G401.6 (cell line): ENCODE results near the gene PPP1CA.
"Not testable (repeated sequence)": the region's sequence is repeated elsewhere in the genome, so short reads cannot be mapped to it uniquely, and the experiment has no call there.

Experiments
- FAIRE-seq: peaks from 2 replicates; lab custom pipeline; 2012; peaks lifted over from hg19 to GRCh38; lab: Jason Lieb, UNC

Gene PPP1CA

GRCh38 chr11:67402192-67402839 is 658 bp upstream of the PPP1CA start:
- not testable (repeated sequence) for FAIRE-seq

GRCh38 chr11:67400942-67401494 is 640 bp downstream of the PPP1CA start:
- no peak for FAIRE-seq

GRCh38 chr11:67400251-67400941 is 1.3 kb downstream of the PPP1CA start:
- no peak for FAIRE-seq

- FAIRE-seq = no peak
Measured at GRCh38 chr11:67398661-67399563, 2.7 kb downstream of the PPP1CA start.

- no peak for FAIRE-seq
Measured at GRCh38 chr11:67397986-67398660, 3.5 kb downstream of the PPP1CA start.

- FAIRE-seq = no peak
Measured at GRCh38 chr11:67397536-67397935, 4.1 kb downstream of the PPP1CA start.

- FAIRE-seq = no peak
Measured at GRCh38 chr11:67396587-67397389, 4.9 kb downstream of the PPP1CA start.

- FAIRE-seq = no peak
Measured at GRCh38 chr11:67396259-67396581, 5.4 kb downstream of the PPP1CA start.

GRCh38 chr11:67395555-67396258 is 6.0 kb downstream of the PPP1CA start:
- no peak for FAIRE-seq

- no peak for FAIRE-seq
Measured at GRCh38 chr11:67393990-67394389, 7.7 kb downstream of the PPP1CA start.

- no peak for FAIRE-seq
Measured at GRCh38 chr11:67393437-67393836, 8.2 kb downstream of the PPP1CA start.

- FAIRE-seq = no peak
Measured at GRCh38 chr11:67392183-67392715, 9.4 kb downstream of the PPP1CA start.

GRCh38 chr11:67391304-67392182 is 10.1 kb downstream of the PPP1CA start, which contains the start of gene RAD9A:
RAD9A (plus strand) TSS chr11:67391986; CDS start chr11:67392045, 59 bp downstream.
- no peak for FAIRE-seq

- FAIRE-seq = no peak
Measured at GRCh38 chr11:67390947-67391303, 10.7 kb downstream of the PPP1CA start.

- FAIRE-seq = no peak
Measured at GRCh38 chr11:67389477-67389876, 12.2 kb downstream of the PPP1CA start.

GRCh38 chr11:67387518-67387917 is 14.1 kb downstream of the PPP1CA start:
- no peak for FAIRE-seq

GRCh38 chr11:67387069-67387468 is 14.6 kb downstream of the PPP1CA start:
- no peak for FAIRE-seq

GRCh38 chr11:67384851-67385366 is 16.7 kb downstream of the PPP1CA start:
- no peak for FAIRE-seq
